Gastroesophageal sphincter (tissue), 4 donors: ENCODE measurements around the gene DICER1. TPM values are rescaled to one million over a fixed set of nuclear protein-coding genes. Genes with fewer than 3 reads are reported as not detected.

ENCODE experiments used
- ATAC-seq: fragments of 150-250 bp; one replicate; pipeline ENCODE4 v1.9.1; 2016; ENCODE audit warnings: mild to moderate bottlenecking, moderate library complexity
- H3K27ac ChIP-seq, 4 donors: fragments of 200-600 bp; sonication (generic) in 3 of 4; 1 replicate in 3 of 4; 2 replicates in 1 of 4; pipeline ENCODE4 v1.5.1; 2016 to 2019
- H3K27me3 ChIP-seq: fragments of 200-600 bp; sonication (generic); one replicate; pipeline ENCODE4 v1.5.1; 2019
- H3K36me3 ChIP-seq, 2 donors: fragments of 200-600 bp; sonication (generic); one replicate each; pipeline ENCODE4 v1.5.1; 2019; ENCODE audit warnings: control low read depth in 1 of 2
- H3K4me1 ChIP-seq, 3 donors: fragments of 200-600 bp; sonication (generic); 1 replicate in 2 of 3; 2 replicates in 1 of 3; pipeline ENCODE4 v1.5.1; 2016 to 2019; ENCODE audit warnings: control low read depth in 2 of 3
- H3K4me3 ChIP-seq, 2 donors: fragments of 200-600 bp; sonication (generic); one replicate each; pipeline ENCODE4 v1.5.1; 2019; ENCODE audit warnings: mild to moderate bottlenecking in 1 of 2, moderate library complexity in 1 of 2
- H3K9me3 ChIP-seq, 3 donors: fragments of 200-600 bp; sonication (generic); one replicate each; pipeline ENCODE4 v1.5.1; 2017 to 2019; ENCODE audit warnings: control low read depth in 2 of 3
- CTCF ChIP-seq, 4 experiments: fragments of 200-600 bp in 2 of 4; fragments of 450-650 bp in 2 of 4; sonication (generic) in 1 of 4; IDR thresholded peaks; one replicate each; pipeline ENCODE4 v1.5.1; 2017 to 2019; ENCODE audit warnings: antibody characterized with exemption in 4 of 4, mild to moderate bottlenecking in 2 of 4, moderate library complexity in 2 of 4
- EP300 ChIP-seq: sonication (generic); formaldehyde crosslinking; IDR thresholded peaks from one replicate; pipeline ENCODE4 v1.6.1; 2017; ENCODE audit warnings: antibody characterized with exemption, mild to moderate bottlenecking
- POLR2A ChIP-seq, 2 donors: fragments of 450-650 bp; IDR thresholded peaks; one replicate each; pipeline ENCODE4 v1.6.1; 2017; ENCODE audit warnings: antibody characterized with exemption in 2 of 2, mild to moderate bottlenecking in 2 of 2, moderate library complexity in 1 of 2
- POLR2AphosphoS5 ChIP-seq: sonication (generic); formaldehyde crosslinking; IDR thresholded peaks from one replicate; pipeline ENCODE4 v1.6.1; 2017; ENCODE audit warnings: antibody characterized with exemption
- WGBS, 2 donors: methylation state at CpG; one replicate each; pipeline ENCODE4 v1.1.5; 2018; ENCODE audit warnings: low coverage in 1 of 2; 5-methylcytosine and 5-hydroxymethylcytosine counted together
- total RNA-seq, 4 donors: library from RNA; depleted of rRNA; stranded (reverse); fragments of >200 nt; gene quantifications; one replicate each; pipeline ENCODE4 v1.1.0, GENCODE V29; 2016

Gene DICER1
- total RNA-seq, 4 donors from 2014 or later: 57.5 to 74.9 (median 68.6) TPM

GRCh38 chr14:95055318-95055717, 102.0 kb downstream of the DICER1 start:
- H3K4me1 ChIP-seq: no peaks in the 10 kb centered on the region
- TF ChIP-seq EP300 (no peak), POLR2AphosphoS5 (no peak), CTCF (IDR thresholded peaks at IDR 0.05) (no peak), POLR2A (IDR thresholded peaks at IDR 0.05) (no peak)
- WGBS, 2 donors: 93% methylated on average over 6 of the region's 7 CpGs; no CpG with 5 or more reads in 1 of the 2 donors

GRCh38 chr14:95054346-95055280, 102.7 kb downstream of the DICER1 start:
- Histone ChIP-seq H3K9me3 (no peaks in the 10 kb centered on the region), H3K27me3 (no peaks in the 10 kb centered on the region), H3K4me1 (no peaks in the 10 kb centered on the region), H3K4me3 (no peak overlapping the region), H3K27ac (no peak overlapping the region), H3K36me3 (no peaks in the 10 kb centered on the region)
- no peak for ATAC-seq
- no peak for TF ChIP-seq POLR2AphosphoS5
- TF ChIP-seq CTCF (IDR thresholded peaks at IDR 0.05): no peak
- TF ChIP-seq EP300: no peak
- TF ChIP-seq POLR2A (IDR thresholded peaks at IDR 0.05): no peak
- WGBS, 2 donors: 86 to 97% methylated on average over 6 to 18 of the region's 23 CpGs

More at GRCh38 chr14:95055318-95055717, 102.0 kb downstream of the DICER1 start:
- no peaks in the 10 kb centered on the region for H3K27me3 ChIP-seq
- H3K36me3 ChIP-seq: no peaks in the 10 kb centered on the region
- H3K27ac ChIP-seq: no peak overlapping the region
- ATAC-seq: no peak
- no peak overlapping the region for H3K4me3 ChIP-seq
- H3K9me3 ChIP-seq: no peaks in the 10 kb centered on the region

- Histone ChIP-seq H3K4me1 (no peaks in the 10 kb centered on the region), H3K36me3 (no peaks in the 10 kb centered on the region), H3K27ac (no peak overlapping the region), H3K27me3 (no peaks in the 10 kb centered on the region), H3K9me3 (no peaks in the 10 kb centered on the region), H3K4me3 (no peak overlapping the region)
- no peak for ATAC-seq
- WGBS, 2 donors: 74 to 84% methylated on average over 10 to 11 of the region's 14 CpGs
- TF ChIP-seq EP300: no peak
- no peak for TF ChIP-seq POLR2AphosphoS5
- TF ChIP-seq POLR2A (IDR thresholded peaks at IDR 0.05): no peak
- TF ChIP-seq CTCF (IDR thresholded peaks at IDR 0.05): no peak
Observed at GRCh38 chr14:95052016-95052585, 105.2 kb downstream of the DICER1 start.

- Histone ChIP-seq H3K36me3 (no peaks in the 10 kb centered on the region), H3K4me1 (no peaks in the 10 kb centered on the region), H3K4me3 (no peak overlapping the region), H3K27me3 (no peaks in the 10 kb centered on the region), H3K9me3 (no peaks in the 10 kb centered on the region), H3K27ac (no peak overlapping the region)
- TF ChIP-seq CTCF (IDR thresholded peaks at IDR 0.05) (no peak), POLR2A (IDR thresholded peaks at IDR 0.05) (no peak), EP300 (no peak), POLR2AphosphoS5 (no peak)
- no peak for ATAC-seq
Observed at GRCh38 chr14:95049952-95050351, 107.4 kb downstream of the DICER1 start.
